GM21737 (cell line): ENCODE results near the gene MROH7.

Source experiments
- ATAC-seq: cut with Tn5 transposase; IDR thresholded peaks from one replicate; pipeline ENCODE4 v1.9.1; 2021; ENCODE audit warnings: mild to moderate bottlenecking, moderate library complexity; ENCODE audit not compliant: unreplicated experiment

MROH7 gene

GRCh38 chr1:54649921-54650320 is 8.3 kb downstream of the MROH7 start:
- no peak for ATAC-seq

GRCh38 chr1:54650417-54650816 is 8.8 kb downstream of the MROH7 start:
- ATAC-seq, result no peak

GRCh38 chr1:54651608-54652007 is 10.0 kb downstream of the MROH7 start:
- no peak for ATAC-seq

- no peak for ATAC-seq
Observed at GRCh38 chr1:54652168-54652567, 10.6 kb downstream of the MROH7 start.

GRCh38 chr1:54653036-54653435 is 11.4 kb downstream of the MROH7 start:
- no peak for ATAC-seq

- ATAC-seq, result no peak
Observed at GRCh38 chr1:54658164-54658913, 16.8 kb downstream of the MROH7 start.

- ATAC-seq, result no peak
Observed at GRCh38 chr1:54663725-54664124, 22.1 kb downstream of the MROH7 start.

GRCh38 chr1:54664364-54664763 is 22.8 kb downstream of the MROH7 start:
- ATAC-seq, result no peak

- ATAC-seq, result no peak
Observed at GRCh38 chr1:54665852-54666251, 24.3 kb downstream of the MROH7 start.

GRCh38 chr1:54666333-54666732 is 24.7 kb downstream of the MROH7 start:
- no peak for ATAC-seq

GRCh38 chr1:54667797-54668196 is 26.2 kb downstream of the MROH7 start:
- ATAC-seq, result no peak

- ATAC-seq, result no peak
Observed at GRCh38 chr1:54668567-54668966, 27.0 kb downstream of the MROH7 start.

- ATAC-seq, result no peak
Observed at GRCh38 chr1:54671985-54672608, 30.5 kb downstream of the MROH7 start.

GRCh38 chr1:54678776-54679643 is 37.4 kb downstream of the MROH7 start:
- ATAC-seq, result no peak

GRCh38 chr1:54679706-54680105 is 38.1 kb downstream of the MROH7 start:
- ATAC-seq, result no peak

- ATAC-seq, result no peak
Observed at GRCh38 chr1:54680387-54680786, 38.8 kb downstream of the MROH7 start.

GRCh38 chr1:54681358-54681757 is 39.8 kb downstream of the MROH7 start:
- no peak for ATAC-seq

GRCh38 chr1:54683453-54683852 is 41.9 kb downstream of the MROH7 start:
- no peak for ATAC-seq

GRCh38 chr1:54685335-54685905 is 43.8 kb downstream of the MROH7 start:
- no peak for ATAC-seq

- no peak for ATAC-seq
Observed at GRCh38 chr1:54686155-54686554, 44.6 kb downstream of the MROH7 start.

GRCh38 chr1:54694771-54695170 is 53.2 kb downstream of the MROH7 start:
- ATAC-seq, result no peak
